ENCODE results near the gene WNK4.

DNA sequence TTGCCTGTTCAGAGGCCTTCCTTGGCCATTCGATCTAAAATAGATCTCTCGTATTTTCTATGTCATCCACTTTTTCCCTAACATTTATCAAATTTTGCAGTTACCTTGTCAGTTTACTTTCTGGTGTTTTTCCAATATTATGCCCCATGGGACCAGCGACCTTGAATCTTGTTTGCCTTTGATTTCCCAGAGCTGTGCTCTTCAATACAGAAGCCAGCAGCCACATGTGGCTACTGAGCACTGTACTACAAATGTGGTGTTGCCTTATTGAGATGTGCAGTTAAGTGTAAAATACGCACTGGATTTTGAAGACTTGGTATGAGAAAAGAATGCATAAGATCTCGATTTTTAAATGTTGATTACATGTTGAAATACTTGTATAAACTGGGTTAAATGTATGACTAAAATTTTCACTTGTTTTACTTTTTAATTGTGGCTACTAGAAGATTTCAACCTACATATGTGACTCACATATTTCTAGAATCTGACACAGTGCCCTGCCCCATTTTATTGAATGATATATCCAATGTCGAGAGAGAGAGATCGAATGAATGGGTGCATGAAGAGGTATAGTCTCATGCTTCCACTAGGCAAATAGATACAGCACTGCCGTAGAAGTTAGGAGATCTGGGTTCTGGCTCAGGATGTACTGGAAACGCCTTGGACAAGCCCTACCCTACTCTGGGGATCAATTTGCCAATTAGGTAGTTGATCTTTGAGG is 52.0 kb downstream of the WNK4 start:
- TF ChIP-seq, protein P1, sequence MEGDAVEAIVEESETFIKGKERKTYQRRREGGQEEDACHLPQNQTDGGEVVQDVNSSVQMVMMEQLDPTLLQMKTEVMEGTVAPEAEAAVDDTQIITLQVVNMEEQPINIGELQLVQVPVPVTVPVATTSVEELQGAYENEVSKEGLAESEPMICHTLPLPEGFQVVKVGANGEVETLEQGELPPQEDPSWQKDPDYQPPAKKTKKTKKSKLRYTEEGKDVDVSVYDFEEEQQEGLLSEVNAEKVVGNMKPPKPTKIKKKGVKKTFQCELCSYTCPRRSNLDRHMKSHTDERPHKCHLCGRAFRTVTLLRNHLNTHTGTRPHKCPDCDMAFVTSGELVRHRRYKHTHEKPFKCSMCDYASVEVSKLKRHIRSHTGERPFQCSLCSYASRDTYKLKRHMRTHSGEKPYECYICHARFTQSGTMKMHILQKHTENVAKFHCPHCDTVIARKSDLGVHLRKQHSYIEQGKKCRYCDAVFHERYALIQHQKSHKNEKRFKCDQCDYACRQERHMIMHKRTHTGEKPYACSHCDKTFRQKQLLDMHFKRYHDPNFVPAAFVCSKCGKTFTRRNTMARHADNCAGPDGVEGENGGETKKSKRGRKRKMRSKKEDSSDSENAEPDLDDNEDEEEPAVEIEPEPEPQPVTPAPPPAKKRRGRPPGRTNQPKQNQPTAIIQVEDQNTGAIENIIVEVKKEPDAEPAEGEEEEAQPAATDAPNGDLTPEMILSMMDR (IDR thresholded peaks at IDR 0.05 in 8 of 11, conservative IDR thresholded peaks at IDR 0.05 in 3 of 11): no peak
- no peak for TF ChIP-seq POLR2AphosphoS5 (IDR thresholded peaks at IDR 0.05)

Data from spleen (tissue), 7 donors.